ENCODE measurements around the gene BSG. TPM values are rescaled to one million over a fixed set of nuclear protein-coding genes. Genes with fewer than 3 reads are reported as not detected.

The BSG gene
- polyA plus RNA-seq, 2 of the 4 experiments (the other 2 are of a cell fraction) = 285 to 579 TPM

DNA sequence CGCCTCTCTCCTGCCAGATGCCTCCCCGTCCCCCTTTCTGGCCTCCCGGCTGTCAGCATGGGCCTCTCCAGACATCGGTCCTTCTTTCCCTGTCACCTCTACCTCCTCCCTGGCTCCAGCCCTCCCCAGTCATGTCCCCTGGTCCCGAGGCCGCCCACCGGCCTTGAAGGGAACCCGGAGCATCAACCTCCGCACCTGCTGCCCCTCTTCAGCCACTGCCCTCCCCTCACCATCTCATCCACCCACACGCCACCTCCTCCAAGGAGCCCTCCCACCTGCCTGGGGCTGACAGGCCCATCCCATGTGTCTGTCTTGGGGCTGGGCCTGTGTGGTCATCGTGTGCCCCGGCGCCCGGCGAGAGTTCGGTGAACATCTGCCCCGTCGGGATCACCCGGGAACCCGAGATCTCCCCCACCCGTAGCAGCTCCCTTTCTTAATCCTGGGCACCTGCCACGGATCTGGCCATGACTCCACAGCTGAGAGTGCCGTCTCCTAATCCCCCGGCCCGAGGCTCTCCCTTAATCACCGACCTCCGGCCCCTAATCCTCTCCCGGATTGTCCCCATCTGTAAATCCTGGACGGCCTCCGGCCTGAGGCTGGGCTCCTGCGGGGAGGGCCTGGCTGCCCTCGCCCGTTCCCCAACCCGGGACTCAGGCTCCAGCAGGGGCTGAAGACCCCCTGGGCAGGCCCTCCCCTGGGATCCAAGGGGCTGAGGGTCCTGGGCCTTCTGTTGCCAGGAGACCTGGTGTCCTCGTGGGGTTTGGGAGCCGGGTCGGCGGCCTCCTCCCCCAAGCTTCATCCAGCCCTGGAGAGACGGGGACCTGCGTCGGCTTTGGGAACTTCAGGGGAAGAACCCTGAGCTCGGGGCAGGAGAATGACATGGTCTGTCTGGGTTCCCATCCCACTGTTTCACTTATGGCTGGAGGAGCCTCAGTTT, 23.2 kb downstream of the BSG start (continued):
- TF ChIP-seq SREBF2 (IDR thresholded peaks at IDR 0.05) (no peak), CHD4 (IDR thresholded peaks at IDR 0.05; ENCODE audit: borderline replicate concordance) (no peak), PHF8 (IDR thresholded peaks at IDR 0.05; ENCODE audit: borderline replicate concordance, low read depth) (no peak), NPAS2 (CRISPR knock-in tag; IDR thresholded peaks at IDR 0.05; ENCODE audit: borderline replicate concordance) (no peak), NR3C1 (IDR thresholded peaks at IDR 0.05) (no peak), RFX5 (IDR thresholded peaks at IDR 0.05) (no peak), FOXS1 (CRISPR knock-in tag; IDR thresholded peaks at IDR 0.05) (no peak)

DNA sequence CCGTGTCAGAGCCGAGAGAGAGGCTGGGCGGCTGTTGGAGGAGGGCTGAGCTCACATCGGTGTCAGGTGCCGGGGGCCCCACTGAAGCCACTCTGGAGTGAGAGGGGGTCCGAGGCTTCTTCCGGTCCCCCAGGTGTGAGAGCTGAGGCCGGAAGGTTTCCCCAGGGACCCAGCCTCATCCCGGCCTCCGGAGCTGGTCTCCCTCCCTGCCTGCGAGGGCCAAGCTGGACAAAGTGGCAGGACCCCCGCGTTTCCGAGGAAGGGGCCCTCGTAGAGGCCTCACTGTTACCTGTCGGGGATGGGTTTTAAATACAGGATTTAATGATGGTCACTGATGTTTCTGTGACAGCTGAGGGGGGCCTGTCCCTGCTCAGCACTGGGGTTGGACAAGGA, 23.9 kb downstream of the BSG start:
- FAIRE-seq (no peak), DNase-seq (ENCODE audit: low read depth in 1 of 2, low spot score in 1 of 2) (no peak), ATAC-seq (no peak)
- TF ChIP-seq KDM5A (IDR thresholded peaks at IDR 0.05) (no peak), FOXS1 (CRISPR knock-in tag; IDR thresholded peaks at IDR 0.05) (no peak), TFCP2L1 (CRISPR knock-in tag; IDR thresholded peaks at IDR 0.05) (no peak), HEYL (CRISPR knock-in tag; IDR thresholded peaks at IDR 0.05) (no peak), NR3C1 (IDR thresholded peaks at IDR 0.05) (no peak), ZNF302 (CRISPR knock-in tag; IDR thresholded peaks at IDR 0.05) (no peak), MAFK (IDR thresholded peaks at IDR 0.05; ENCODE audit: partially characterized antibody) (no peak), TP53 (CRISPR knock-in tag; IDR thresholded peaks at IDR 0.05) (no peak), EHMT2 (IDR thresholded peaks at IDR 0.05; ENCODE audit: low read depth) (no peak), FOSB (CRISPR knock-in tag; IDR thresholded peaks at IDR 0.05) (no peak)
- TF ChIP-seq, protein P1, sequence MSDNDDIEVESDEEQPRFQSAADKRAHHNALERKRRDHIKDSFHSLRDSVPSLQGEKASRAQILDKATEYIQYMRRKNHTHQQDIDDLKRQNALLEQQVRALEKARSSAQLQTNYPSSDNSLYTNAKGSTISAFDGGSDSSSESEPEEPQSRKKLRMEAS (IDR thresholded peaks at IDR 0.05) = no peak
- TF ChIP-seq, protein P2, sequence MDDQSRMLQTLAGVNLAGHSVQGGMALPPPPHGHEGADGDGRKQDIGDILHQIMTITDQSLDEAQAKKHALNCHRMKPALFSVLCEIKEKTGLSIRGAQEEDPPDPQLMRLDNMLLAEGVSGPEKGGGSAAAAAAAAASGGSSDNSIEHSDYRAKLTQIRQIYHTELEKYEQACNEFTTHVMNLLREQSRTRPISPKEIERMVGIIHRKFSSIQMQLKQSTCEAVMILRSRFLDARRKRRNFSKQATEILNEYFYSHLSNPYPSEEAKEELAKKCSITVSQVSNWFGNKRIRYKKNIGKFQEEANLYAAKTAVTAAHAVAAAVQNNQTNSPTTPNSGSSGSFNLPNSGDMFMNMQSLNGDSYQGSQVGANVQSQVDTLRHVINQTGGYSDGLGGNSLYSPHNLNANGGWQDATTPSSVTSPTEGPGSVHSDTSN (IDR thresholded peaks at IDR 0.05) = no peak
- TF ChIP-seq, protein P3, sequence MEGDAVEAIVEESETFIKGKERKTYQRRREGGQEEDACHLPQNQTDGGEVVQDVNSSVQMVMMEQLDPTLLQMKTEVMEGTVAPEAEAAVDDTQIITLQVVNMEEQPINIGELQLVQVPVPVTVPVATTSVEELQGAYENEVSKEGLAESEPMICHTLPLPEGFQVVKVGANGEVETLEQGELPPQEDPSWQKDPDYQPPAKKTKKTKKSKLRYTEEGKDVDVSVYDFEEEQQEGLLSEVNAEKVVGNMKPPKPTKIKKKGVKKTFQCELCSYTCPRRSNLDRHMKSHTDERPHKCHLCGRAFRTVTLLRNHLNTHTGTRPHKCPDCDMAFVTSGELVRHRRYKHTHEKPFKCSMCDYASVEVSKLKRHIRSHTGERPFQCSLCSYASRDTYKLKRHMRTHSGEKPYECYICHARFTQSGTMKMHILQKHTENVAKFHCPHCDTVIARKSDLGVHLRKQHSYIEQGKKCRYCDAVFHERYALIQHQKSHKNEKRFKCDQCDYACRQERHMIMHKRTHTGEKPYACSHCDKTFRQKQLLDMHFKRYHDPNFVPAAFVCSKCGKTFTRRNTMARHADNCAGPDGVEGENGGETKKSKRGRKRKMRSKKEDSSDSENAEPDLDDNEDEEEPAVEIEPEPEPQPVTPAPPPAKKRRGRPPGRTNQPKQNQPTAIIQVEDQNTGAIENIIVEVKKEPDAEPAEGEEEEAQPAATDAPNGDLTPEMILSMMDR (IDR thresholded peaks at IDR 0.05) = no peak
- 93% methylated on average over 16 of the region's 16 CpGs for WGBS (ENCODE audit: missing lambda C conversion rate)
- no peaks in the 10 kb centered on the region for H3K9me3 ChIP-seq
- H3K4me1 ChIP-seq = peaks cover 7% of the 10 kb centered on the region
- H3K4me3 ChIP-seq = no peak overlapping the region
- H3K4me2 ChIP-seq = no peak overlapping the region
- ChIA-PET POLR2A (interaction anchor here (0.6 kb wide), 1 partner anchor 9 kb away, joined by 3 read pairs; no protein-coding TSS in a partner anchor), CTCF (interaction anchor here (0.8 to 5.1 kb wide), 2 partner anchors 10 to 138 kb away, joined by 4 to 28 read pairs; no protein-coding TSS in a partner anchor)
- H3K27ac ChIP-seq = no peak overlapping the region

DNA sequence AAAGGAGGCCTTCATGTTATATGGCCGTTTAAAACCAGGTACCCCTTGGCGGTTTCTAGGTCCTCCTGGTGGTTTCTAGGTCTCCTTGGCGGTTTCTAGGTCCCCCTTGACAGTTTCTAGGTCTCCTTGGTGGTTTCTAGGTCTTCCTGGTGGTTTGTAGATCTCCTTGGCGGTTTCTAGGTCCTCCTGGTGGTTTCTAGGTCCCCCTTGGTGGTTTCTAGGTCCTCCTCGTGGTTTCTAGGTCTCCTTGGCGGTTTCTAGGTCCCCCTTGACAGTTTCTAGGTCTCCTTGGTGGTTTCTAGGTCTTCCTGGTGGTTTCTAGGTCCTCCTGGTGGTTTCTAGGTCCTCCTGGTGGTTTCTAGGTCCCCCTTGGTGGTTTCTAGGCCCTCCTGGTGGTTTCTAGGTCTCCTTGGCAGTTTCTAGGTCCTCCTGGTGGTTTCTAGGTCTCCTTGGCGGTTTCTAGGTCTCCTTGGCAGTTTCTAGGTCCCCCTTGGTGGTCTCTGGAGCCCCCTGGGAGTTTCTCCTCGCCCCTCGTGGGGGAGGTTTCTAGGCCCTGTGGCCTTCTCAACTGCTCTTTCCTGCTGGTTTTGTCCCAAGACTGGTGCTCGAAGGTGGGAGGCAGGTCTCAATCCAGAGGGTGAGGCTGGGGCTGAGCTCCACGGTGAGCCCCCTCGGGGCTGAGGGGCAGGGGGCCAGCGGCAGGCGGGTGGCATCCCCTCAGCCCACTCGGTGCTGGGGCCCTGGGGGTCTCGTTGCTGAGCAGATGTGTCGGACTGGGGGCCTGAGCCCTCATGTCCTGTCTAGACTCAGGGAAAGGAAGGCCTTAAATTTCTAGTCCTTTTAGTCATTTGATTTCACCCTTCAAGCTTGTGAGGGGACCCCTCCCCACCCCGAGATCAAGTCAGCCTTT, 25.3 kb downstream of the BSG start:
- ChIA-PET CTCF (interaction anchor here (0.7 to 5.1 kb wide), 2 partner anchors 11 to 1531 kb away, joined by 3 to 28 read pairs; no protein-coding TSS in a partner anchor), POLR2A (no interaction called here)
- ATAC-seq (no peak), DNase-seq (ENCODE audit: low read depth in 1 of 2, low spot score in 1 of 2) (no peak), FAIRE-seq (no peak)
- H3K4me2 ChIP-seq = no peak overlapping the region
- WGBS (ENCODE audit: missing lambda C conversion rate) = 69% methylated on average over 10 of the region's 18 CpGs
- no peaks in the 10 kb centered on the region for H3K9me3 ChIP-seq
- no peak overlapping the region for H3K27ac ChIP-seq
- no peaks in the 10 kb centered on the region; the same call in 2 of the 3 replicates for H3K4me1 ChIP-seq
- H3K4me3 ChIP-seq = no peak overlapping the region
- TF ChIP-seq FOXS1 (CRISPR knock-in tag; IDR thresholded peaks at IDR 0.05) (no peak), SREBF2 (IDR thresholded peaks at IDR 0.05) (no peak), FOSB (CRISPR knock-in tag; IDR thresholded peaks at IDR 0.05) (no peak), NFE2L2 (conservative IDR thresholded peaks at IDR 0.05; ENCODE audit: low read length) (no peak), TFCP2L1 (CRISPR knock-in tag; IDR thresholded peaks at IDR 0.05) (no peak), KDM5A (IDR thresholded peaks at IDR 0.05) (no peak)
- TF ChIP-seq, protein P4, sequence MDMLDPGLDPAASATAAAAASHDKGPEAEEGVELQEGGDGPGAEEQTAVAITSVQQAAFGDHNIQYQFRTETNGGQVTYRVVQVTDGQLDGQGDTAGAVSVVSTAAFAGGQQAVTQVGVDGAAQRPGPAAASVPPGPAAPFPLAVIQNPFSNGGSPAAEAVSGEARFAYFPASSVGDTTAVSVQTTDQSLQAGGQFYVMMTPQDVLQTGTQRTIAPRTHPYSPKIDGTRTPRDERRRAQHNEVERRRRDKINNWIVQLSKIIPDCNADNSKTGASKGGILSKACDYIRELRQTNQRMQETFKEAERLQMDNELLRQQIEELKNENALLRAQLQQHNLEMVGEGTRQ (IDR thresholded peaks at IDR 0.05) = no peak
- TF ChIP-seq, protein P5, sequence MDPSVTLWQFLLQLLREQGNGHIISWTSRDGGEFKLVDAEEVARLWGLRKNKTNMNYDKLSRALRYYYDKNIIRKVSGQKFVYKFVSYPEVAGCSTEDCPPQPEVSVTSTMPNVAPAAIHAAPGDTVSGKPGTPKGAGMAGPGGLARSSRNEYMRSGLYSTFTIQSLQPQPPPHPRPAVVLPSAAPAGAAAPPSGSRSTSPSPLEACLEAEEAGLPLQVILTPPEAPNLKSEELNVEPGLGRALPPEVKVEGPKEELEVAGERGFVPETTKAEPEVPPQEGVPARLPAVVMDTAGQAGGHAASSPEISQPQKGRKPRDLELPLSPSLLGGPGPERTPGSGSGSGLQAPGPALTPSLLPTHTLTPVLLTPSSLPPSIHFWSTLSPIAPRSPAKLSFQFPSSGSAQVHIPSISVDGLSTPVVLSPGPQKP (IDR thresholded peaks at IDR 0.05; ENCODE audit: low read depth, low read length) = peak; percentile 97
- TF ChIP-seq, protein P6, sequence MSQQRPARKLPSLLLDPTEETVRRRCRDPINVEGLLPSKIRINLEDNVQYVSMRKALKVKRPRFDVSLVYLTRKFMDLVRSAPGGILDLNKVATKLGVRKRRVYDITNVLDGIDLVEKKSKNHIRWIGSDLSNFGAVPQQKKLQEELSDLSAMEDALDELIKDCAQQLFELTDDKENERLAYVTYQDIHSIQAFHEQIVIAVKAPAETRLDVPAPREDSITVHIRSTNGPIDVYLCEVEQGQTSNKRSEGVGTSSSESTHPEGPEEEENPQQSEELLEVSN (IDR thresholded peaks at IDR 0.05; ENCODE audit: borderline replicate concordance, low read depth) = no peak
- TF ChIP-seq, protein P3 (IDR thresholded peaks at IDR 0.05) = peak; percentile 18; the same call in 1 of the 3 replicates

Data from A549 (cell line).